PC-9 (cell line): ENCODE measurements around the gene MYBPH. TPM values are rescaled to one million over a fixed set of nuclear protein-coding genes. Genes with fewer than 3 reads are reported as not detected.
A peak's percentile ranks its signal among the peaks of the same experiment; 100 is the strongest.

ENCODE experiments used
- BruUV-seq: library from RNA; stranded (reverse); fragments of 400-500 nt; replicated peaks from 2 replicates; lab custom pipeline; 2021; lab: Mats Ljungman, UMichigan
- CTCF ChIA-PET: fragments of 300-600 bp; sonication (Branson Sonifier 250); formaldehyde crosslinking; loops from one replicate; lab custom pipeline; 2022; ENCODE audit warnings: antibody characterized with exemption; lab: Charles Lee
- POLR2A ChIA-PET: fragments of 300-600 bp; sonication (Branson Sonifier 250); formaldehyde crosslinking; loops from one replicate; lab custom pipeline; 2022; ENCODE audit warnings: antibody characterized with exemption; ENCODE audit not compliant: unreplicated experiment; lab: Charles Lee
- DNase-seq, 2 experiments: peaks; one replicate each; pipeline versions ENCODE4 v3.0.0 to v3.0.0-alpha.2; 2015 to 2022; ENCODE audit warnings: mixed read lengths in 1 of 2
- H2AFZ ChIP-seq: fragments of 200-600 bp; sonication (generic); 2 replicates; pipeline ENCODE4 v1.8.1; 2017; ENCODE audit warnings: antibody characterized with exemption
- H3F3A ChIP-seq: fragments of 200-600 bp; sonication (generic); 2 replicates; pipeline ENCODE4 v1.8.1; 2017; ENCODE audit warnings: antibody characterized with exemption, mild to moderate bottlenecking, low read depth; ENCODE audit not compliant: insufficient read depth
- H3K27ac ChIP-seq: fragments of 200-600 bp; sonication (generic); 2 replicates; pipeline ENCODE4 v1.6.1; 2016; ENCODE audit warnings: mixed run types
- H3K27me3 ChIP-seq: fragments of 200-600 bp; sonication (generic); 2 replicates; pipeline ENCODE4 v1.6.1; 2016; ENCODE audit warnings: low read depth, mixed run types; ENCODE audit not compliant: insufficient read depth
- H3K36me3 ChIP-seq: fragments of 200-600 bp; sonication (generic); 2 replicates; pipeline ENCODE4 v1.6.1; 2016; ENCODE audit warnings: low read depth, mixed run types
- H3K4me1 ChIP-seq: fragments of 200-600 bp; sonication (generic); replicated peaks from 2 replicates; pipeline ENCODE4 v1.6.1; 2016; ENCODE audit warnings: mixed run types; ENCODE audit not compliant: insufficient read depth
- H3K4me2 ChIP-seq: fragments of 200-600 bp; sonication (generic); 2 replicates; pipeline ENCODE4 v1.6.1; 2017; ENCODE audit warnings: mixed run types
- H3K4me3 ChIP-seq: fragments of 200-600 bp; sonication (generic); 2 replicates; pipeline ENCODE4 v1.6.1; 2016; ENCODE audit warnings: mixed run types
- H3K79me2 ChIP-seq: fragments of 200-600 bp; sonication (generic); 2 replicates; pipeline ENCODE4 v1.6.1; 2017; ENCODE audit warnings: low read depth, mixed run types
- H3K9me2 ChIP-seq: fragments of 200-600 bp; sonication (generic); 2 replicates; pipeline ENCODE4 v1.8.1; 2017; ENCODE audit warnings: mild to moderate bottlenecking; ENCODE audit not compliant: insufficient read depth
- H3K9me3 ChIP-seq: fragments of 200-600 bp; sonication (generic); 2 replicates; pipeline ENCODE4 v1.8.1; 2016; ENCODE audit warnings: low read depth; ENCODE audit not compliant: insufficient read depth
- H4K20me1 ChIP-seq: fragments of 200-600 bp; sonication (generic); 2 replicates; pipeline ENCODE4 v1.8.1; 2017; ENCODE audit not compliant: insufficient read depth
- CTCF ChIP-seq: fragments of 200-600 bp; sonication (generic); conservative IDR thresholded peaks from 2 replicates; pipeline ENCODE4 v1.6.1; 2017; ENCODE audit warnings: mixed run types, antibody characterized with exemption, mild to moderate bottlenecking, moderate library complexity
- EZH2 ChIP-seq: fragments of 200-600 bp; sonication (generic); IDR thresholded peaks from 2 replicates; pipeline ENCODE4 v1.8.0; 2017; ENCODE audit warnings: antibody characterized with exemption, low read depth
- intact Hi-C: fragments of 100-400 bp; cut with micrococcal nuclease; formaldehyde crosslinking; loops from one replicate; pipeline ENCODE4 v1.10.0; 2022; ENCODE audit not compliant: unreplicated experiment
- total RNA-seq: library from RNA; stranded (reverse); gene quantifications from 2 replicates; pipeline ENCODE4 v1.2.3, GENCODE V29; 2021

Gene MYBPH
- total RNA-seq, 1 experiment from 2014 or later, result not detected

DNA sequence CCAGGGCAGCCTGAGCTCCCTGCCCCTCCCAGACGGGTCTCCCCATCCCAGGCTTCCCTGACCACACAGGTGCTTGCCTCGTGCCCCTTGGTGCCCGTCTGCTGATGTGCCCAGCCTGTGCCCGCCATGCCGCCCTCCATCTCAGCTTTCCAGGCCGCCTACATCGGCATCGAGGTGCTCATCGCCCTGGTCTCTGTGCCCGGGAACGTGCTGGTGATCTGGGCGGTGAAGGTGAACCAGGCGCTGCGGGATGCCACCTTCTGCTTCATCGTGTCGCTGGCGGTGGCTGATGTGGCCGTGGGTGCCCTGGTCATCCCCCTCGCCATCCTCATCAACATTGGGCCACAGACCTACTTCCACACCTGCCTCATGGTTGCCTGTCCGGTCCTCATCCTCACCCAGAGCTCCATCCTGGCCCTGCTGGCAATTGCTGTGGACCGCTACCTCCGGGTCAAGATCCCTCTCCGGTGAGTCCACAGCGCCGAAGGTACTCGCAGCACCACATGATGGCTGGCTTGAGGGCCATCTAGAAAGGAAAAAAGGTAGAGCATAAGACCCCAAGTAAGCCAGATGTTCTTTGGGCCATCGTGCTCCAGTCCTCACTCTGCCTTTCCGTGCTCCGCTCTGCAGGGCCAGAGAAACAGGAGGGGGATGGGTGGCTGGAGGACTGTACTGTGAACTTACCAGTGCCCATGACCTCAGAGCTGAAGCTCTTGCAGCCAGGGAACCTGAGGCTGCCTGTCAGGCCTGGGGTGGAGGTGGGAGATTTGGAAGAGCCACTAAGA lies 46.7 kb downstream of the MYBPH start:
- peak overlapping the region; percentile 100 for H3K4me2 ChIP-seq
- H4K20me1 ChIP-seq, result no peaks in the 10 kb centered on the region
- H3K27ac ChIP-seq, result peak overlapping the region; percentile 54

DNA sequence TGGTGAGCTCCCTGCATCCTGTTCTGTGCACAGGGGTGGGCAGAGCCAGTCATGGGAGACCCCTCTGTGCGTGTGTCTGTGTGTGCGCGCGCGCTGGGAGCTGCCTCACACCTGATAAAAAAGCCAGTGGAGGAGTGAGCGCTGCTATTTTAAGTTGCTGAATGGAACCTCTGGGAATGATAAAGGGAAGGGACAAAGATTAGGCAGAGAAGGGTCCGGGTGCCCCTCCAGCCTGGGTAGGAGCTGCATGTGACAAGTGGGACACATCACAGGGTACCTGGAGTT lies 47.3 kb downstream of the MYBPH start:
- DNase-seq, result no peak
- no peaks in the 10 kb centered on the region for H3K9me2 ChIP-seq
- H2AFZ ChIP-seq, result peak overlapping the region; percentile 89
- peak overlapping the region; percentile 80 for H3K4me3 ChIP-seq
- no peaks in the 10 kb centered on the region for H3K36me3 ChIP-seq
- CTCF ChIA-PET, result interaction anchor here (0.5 to 1.7 kb wide), 5 partner anchors 11 to 231 kb away, joined by 3 to 14 read pairs (median 4); no protein-coding TSS in a partner anchor
- peaks cover 59% of the 10 kb centered on the region for H3K4me1 ChIP-seq
- POLR2A ChIA-PET, result interaction anchor here (0.6 kb wide), 1 partner anchor 22 kb away, joined by 5 read pairs; no protein-coding TSS in a partner anchor
- H3K79me2 ChIP-seq, result no peaks in the 10 kb centered on the region; the same call in 1 of the 2 replicates
- no peak overlapping the region for H3K27ac ChIP-seq
- H3K4me2 ChIP-seq, result peak overlapping the region; percentile 100
- TF ChIP-seq CTCF, result no peak
- no peak for TF ChIP-seq EZH2
- peaks cover 36% of the 10 kb centered on the region for H3F3A ChIP-seq
- BruUV-seq, result no TSS peak
- no peaks in the 10 kb centered on the region for H3K9me3 ChIP-seq
- no peaks in the 10 kb centered on the region for H4K20me1 ChIP-seq
- intact Hi-C loops, result loop anchor here (1.0 to 2.0 kb wide), 2 partner anchors 26 to 44 kb away; no protein-coding TSS in a partner anchor
- no peaks in the 10 kb centered on the region for H3K27me3 ChIP-seq

More for the DNA sequence above, 46.7 kb downstream of the MYBPH start:
- POLR2A ChIA-PET, result interaction anchor here (0.5 to 0.6 kb wide), 3 partner anchors 22 to 252 kb away, joined by 3 to 5 read pairs (median 3); no protein-coding TSS in a partner anchor
- no TSS peak for BruUV-seq
- Histone ChIP-seq H3K9me2 (no peaks in the 10 kb centered on the region), H3K36me3 (no peaks in the 10 kb centered on the region), H3K4me3 (peak overlapping the region; percentile 80), H3K9me3 (no peaks in the 10 kb centered on the region), H3K4me1 (peaks cover 65% of the 10 kb centered on the region), H2AFZ (no peak overlapping the region; the same call in 1 of the 2 replicates), H3F3A (peaks cover 41% of the 10 kb centered on the region), H3K79me2 (no peaks in the 10 kb centered on the region; the same call in 1 of the 2 replicates), H3K27me3 (no peaks in the 10 kb centered on the region)
- CTCF ChIA-PET, result interaction anchor here (0.9 to 1.7 kb wide), 5 partner anchors 11 to 90 kb away, joined by 3 to 14 read pairs (median 4); no protein-coding TSS in a partner anchor
- intact Hi-C loops, result loop anchor here (1.0 to 2.0 kb wide), 2 partner anchors 25 to 44 kb away; no protein-coding TSS in a partner anchor
- TF ChIP-seq EZH2 (no peak), CTCF (no peak)
- no peak for DNase-seq

DNA sequence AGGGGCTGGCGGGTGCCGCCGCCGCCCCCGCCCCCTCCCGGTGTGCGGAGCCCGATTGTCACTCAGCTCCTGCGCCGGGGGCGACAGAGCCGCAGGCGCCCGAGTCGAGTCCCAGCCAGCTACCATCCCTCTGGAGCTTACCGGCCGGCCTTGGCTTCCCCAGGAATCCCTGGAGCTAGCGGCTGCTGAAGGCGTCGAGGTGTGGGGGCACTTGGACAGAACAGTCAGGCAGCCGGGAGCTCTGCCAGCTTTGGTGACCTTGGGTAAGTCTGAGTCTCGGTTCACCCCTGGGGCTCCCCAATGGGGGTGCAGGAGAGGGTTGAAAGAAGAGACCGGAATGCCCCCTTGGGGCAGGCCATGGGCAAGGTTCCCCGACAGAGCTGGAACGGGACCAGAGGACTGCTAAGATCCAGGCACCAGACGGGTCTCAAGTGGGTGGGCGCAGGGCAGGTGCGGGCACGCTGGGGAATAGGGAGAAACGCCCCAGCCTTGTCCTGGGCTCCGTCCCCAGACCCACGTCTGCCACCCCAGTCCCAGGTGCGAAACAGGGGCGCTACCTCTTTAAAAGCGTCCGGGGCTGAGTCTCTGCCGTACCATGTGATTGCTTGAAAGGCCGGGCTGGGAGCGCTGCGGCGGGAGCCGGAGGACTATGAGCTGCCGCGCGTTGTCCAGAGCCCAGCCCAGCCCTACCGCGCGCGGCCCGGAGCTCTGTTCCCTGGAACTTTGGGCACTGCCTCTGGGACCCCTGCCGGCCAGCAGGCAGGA lies 47.8 kb downstream of the MYBPH start, which contains the start of gene ADORA1:
Gene ADORA1, plus strand, starts transcription at position 61 of the 765 bp plus-strand sequence. CDS start 1,116 bp downstream, outside the sequence.
- Histone ChIP-seq H3K36me3 (no peaks in the 10 kb centered on the region), H3K4me3 (peak within 1 kb of the TSS; percentile 80), H3K27ac (no peak within 1 kb of the TSS), H3K9me3 (no peaks in the 10 kb centered on the region), H3K79me2 (no peaks in the 10 kb centered on the region; the same call in 1 of the 2 replicates), H3K4me2 (peak within 1 kb of the TSS; percentile 100), H3K4me1 (peaks cover 54% of the 10 kb centered on the region), H4K20me1 (no peaks in the 10 kb centered on the region), H3F3A (peaks cover 30% of the 10 kb centered on the region), H3K9me2 (no peaks in the 10 kb centered on the region), H2AFZ (peak within 1 kb of the TSS; percentile 89), H3K27me3 (no peaks in the 10 kb centered on the region)
- BruUV-seq, result no TSS peak
- ChIA-PET CTCF (interaction anchor here (0.5 to 1.7 kb wide), 6 partner anchors 10 to 231 kb away, joined by 3 to 14 read pairs (median 4); no protein-coding TSS in a partner anchor), POLR2A (interaction anchor here (0.6 kb wide), 1 partner anchor 23 kb away, joined by 5 read pairs; no protein-coding TSS in a partner anchor)
- TF ChIP-seq CTCF, result no peak
- no peak for TF ChIP-seq EZH2
- DNase-seq, result peak; percentile 52 to 66
- intact Hi-C loops, result loop anchor here (1.0 to 2.0 kb wide), 2 partner anchors 26 to 45 kb away; no protein-coding TSS in a partner anchor
